Measurements from ENCODE around the gene ZNF775. TPM values are rescaled to one million over a fixed set of nuclear protein-coding genes. Genes with fewer than 3 reads are reported as not detected.

The ZNF775 gene
- total RNA-seq, 1 donor from 2014 or later, result 12.1 TPM

- no peak for DNase-seq (ENCODE audit: low spot score)
- Mint-ChIP-seq H3K4me1 (ENCODE audit: unreplicated experiment) (peaks cover 9% of the 10 kb centered on the region), H3K36me3 (ENCODE audit: low read depth, unreplicated experiment) (peaks cover 11% of the 10 kb centered on the region), H3K4me3 (ENCODE audit: unreplicated experiment) (peak overlapping the region; percentile 77), H3K9me3 (ENCODE audit: unreplicated experiment) (peaks cover 5% of the 10 kb centered on the region), H3K27ac (ENCODE audit: unreplicated experiment) (no peak overlapping the region), H3K27me3 (ENCODE audit: unreplicated experiment) (peaks cover 8% of the 10 kb centered on the region)
- TF ChIP-seq CTCF (IDR thresholded peaks at IDR 0.05; ENCODE audit: unreplicated experiment), result no peak
Measured at GRCh38 chr7:150340875-150341262, 38.3 kb upstream of the ZNF775 start.

DNA sequence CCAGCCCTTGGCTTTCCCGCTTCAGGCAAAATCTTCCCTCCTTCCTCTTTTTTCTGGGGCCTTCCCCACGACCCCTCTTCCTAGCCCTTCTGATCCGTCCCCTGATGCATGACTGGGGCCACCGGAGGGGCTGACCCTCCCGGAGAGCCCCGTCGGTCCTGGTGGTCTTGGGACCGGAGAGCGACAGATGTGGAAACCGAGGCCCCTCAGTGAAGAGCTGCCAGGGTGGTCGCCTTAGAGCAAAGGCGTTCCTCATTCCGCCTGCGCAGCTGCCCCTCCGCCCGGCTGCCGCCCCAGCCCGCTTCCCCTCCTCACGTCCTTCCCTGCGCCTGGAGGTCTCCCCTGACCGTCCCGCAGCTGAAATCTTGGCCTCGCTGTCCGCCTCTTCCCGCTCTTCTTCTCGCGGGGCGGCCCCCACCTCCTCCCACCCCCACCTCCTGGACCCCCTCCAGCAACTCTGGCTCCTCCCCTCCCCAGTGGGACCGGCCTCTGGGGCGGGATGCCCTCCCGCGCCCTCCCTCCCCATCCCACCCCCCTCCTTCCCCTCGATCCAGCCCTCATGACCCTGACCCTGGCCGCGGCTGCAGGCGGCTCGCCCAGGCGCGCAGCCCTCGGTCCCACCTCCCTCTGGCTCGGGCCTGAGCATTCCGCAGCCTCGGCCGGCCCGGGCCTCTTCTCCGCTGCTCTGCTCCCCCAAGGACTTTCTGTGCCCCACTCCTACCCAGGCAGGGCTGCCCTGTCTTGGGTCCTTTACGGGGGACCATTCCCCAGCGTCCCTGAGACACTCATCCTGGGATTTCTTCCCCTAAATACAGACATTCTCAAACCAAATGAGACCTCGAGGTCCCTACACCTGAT, 37.6 kb upstream of the ZNF775 start, which contains the start of gene RARRES2:
TSS of gene RARRES2 (minus strand) at position 367 of the 858 bp plus-strand sequence. CDS start 1,020 bp downstream, outside the sequence.
- TF ChIP-seq CTCF (IDR thresholded peaks at IDR 0.05; ENCODE audit: unreplicated experiment), result no peak
- Mint-ChIP-seq H3K4me1 (ENCODE audit: unreplicated experiment) (peaks cover 9% of the 10 kb centered on the region), H3K27me3 (ENCODE audit: unreplicated experiment) (peaks cover 11% of the 10 kb centered on the region), H3K4me3 (ENCODE audit: unreplicated experiment) (peak within 1 kb of the TSS; percentile 80), H3K36me3 (ENCODE audit: low read depth, unreplicated experiment) (peaks cover 15% of the 10 kb centered on the region), H3K9me3 (ENCODE audit: unreplicated experiment) (peaks cover 5% of the 10 kb centered on the region), H3K27ac (ENCODE audit: unreplicated experiment) (no peak within 1 kb of the TSS)
- no peak for DNase-seq (ENCODE audit: low spot score)

DNA sequence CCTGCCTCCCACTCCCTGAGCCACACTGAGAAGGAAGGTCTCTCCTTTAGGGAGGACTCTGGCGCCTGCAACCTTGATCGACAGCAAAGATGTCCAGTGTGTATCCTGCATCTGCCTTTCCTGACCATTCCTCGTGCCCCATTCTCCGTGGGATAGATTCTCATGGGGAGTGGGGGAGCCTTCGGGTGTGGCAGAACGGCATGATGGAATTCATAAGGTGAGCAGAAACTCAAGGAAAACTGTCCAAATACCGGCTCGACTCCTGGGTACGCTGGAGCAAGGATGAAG, 37.1 kb upstream of the ZNF775 start:
- Mint-ChIP-seq H3K4me3 (ENCODE audit: unreplicated experiment) (peak overlapping the region; percentile 80), H3K27ac (ENCODE audit: unreplicated experiment) (no peak overlapping the region), H3K36me3 (ENCODE audit: low read depth, unreplicated experiment) (peaks cover 17% of the 10 kb centered on the region), H3K4me1 (ENCODE audit: unreplicated experiment) (peaks cover 9% of the 10 kb centered on the region), H3K9me3 (ENCODE audit: unreplicated experiment) (peaks cover 5% of the 10 kb centered on the region), H3K27me3 (ENCODE audit: unreplicated experiment) (peaks cover 11% of the 10 kb centered on the region)
- DNase-seq (ENCODE audit: low spot score), result no peak
- TF ChIP-seq CTCF (IDR thresholded peaks at IDR 0.05; ENCODE audit: unreplicated experiment), result no peak

GRCh38 chr7:150343225-150343624, 35.9 kb upstream of the ZNF775 start:
- Mint-ChIP-seq H3K27me3 (ENCODE audit: unreplicated experiment) (peaks cover 11% of the 10 kb centered on the region), H3K27ac (ENCODE audit: unreplicated experiment) (no peak overlapping the region), H3K9me3 (ENCODE audit: unreplicated experiment) (peaks cover 5% of the 10 kb centered on the region)

More at GRCh38 chr7:150343225-150343624, 35.9 kb upstream of the ZNF775 start:
- DNase-seq (ENCODE audit: low spot score), result no peak
- no peak overlapping the region for H3K4me3 Mint-ChIP-seq (ENCODE audit: unreplicated experiment)
- peaks cover 17% of the 10 kb centered on the region for H3K36me3 Mint-ChIP-seq (ENCODE audit: low read depth, unreplicated experiment)
- TF ChIP-seq CTCF (IDR thresholded peaks at IDR 0.05; ENCODE audit: unreplicated experiment), result no peak
- peaks cover 9% of the 10 kb centered on the region for H3K4me1 Mint-ChIP-seq (ENCODE audit: unreplicated experiment)

Data from endothelial cell (in vitro differentiated cells).